Mesenchymal stem cell (in vitro differentiated cells and primary cell): Measurements from ENCODE around the gene METTL6.
A peak's percentile ranks its signal among the peaks of the same experiment; 100 is the strongest.

Source experiments
- DNase-seq: peaks from one replicate; pipeline ENCODE4 v3.0.0-alpha.2; 2013
- H2AFZ ChIP-seq: one replicate; pipeline ENCODE4 v1.6.1; 2013; ENCODE audit warnings: low read depth, mild to moderate bottlenecking, control low read depth, inconsistent platforms, low read length, moderate library complexity
- H2AK5ac ChIP-seq: 2 replicates; pipeline ENCODE4 v1.6.1; 2013; ENCODE audit warnings: low read length, moderate library complexity, mild to moderate bottlenecking, inconsistent platforms; ENCODE audit not compliant: severe bottlenecking
- H2BK120ac ChIP-seq: one replicate; pipeline ENCODE4 v1.6.1; 2013; ENCODE audit warnings: low read depth, mild to moderate bottlenecking, inconsistent platforms, low read length, moderate library complexity
- H2BK12ac ChIP-seq, 2 experiments: one replicate each; pipeline ENCODE4 v1.6.1; 2013; ENCODE audit warnings: inconsistent platforms in 2 of 2, low read length in 2 of 2, mild to moderate bottlenecking in 2 of 2, moderate library complexity in 2 of 2, control low read depth in 1 of 2
- H2BK15ac ChIP-seq: one replicate; pipeline ENCODE4 v1.6.1; 2013; ENCODE audit warnings: mild to moderate bottlenecking, low read depth, inconsistent platforms; ENCODE audit not compliant: poor library complexity, severe bottlenecking
- H2BK5ac ChIP-seq: 2 replicates; pipeline ENCODE4 v1.6.1; 2013; ENCODE audit warnings: low read depth, mild to moderate bottlenecking, low read length, control low read depth, inconsistent platforms; ENCODE audit not compliant: poor library complexity, severe bottlenecking
- H3K14ac ChIP-seq, 2 experiments: one replicate each; pipeline ENCODE4 v1.6.1; 2013; ENCODE audit warnings: inconsistent platforms in 2 of 2, low read length in 2 of 2, control low read depth in 1 of 2, mild to moderate bottlenecking in 1 of 2, moderate library complexity in 1 of 2
- H3K18ac ChIP-seq, 2 experiments: one replicate each; pipeline ENCODE4 v1.6.1; 2013; ENCODE audit warnings: inconsistent platforms in 2 of 2, low read length in 2 of 2, control low read depth in 1 of 2, low read depth in 1 of 2, mild to moderate bottlenecking in 1 of 2
- H3K23ac ChIP-seq, 2 experiments: one replicate each; pipeline ENCODE4 v1.6.1; 2013; ENCODE audit warnings: inconsistent platforms in 2 of 2, low read length in 2 of 2, mild to moderate bottlenecking in 2 of 2, moderate library complexity in 2 of 2, control low read depth in 1 of 2
- H3K27ac ChIP-seq: 2 replicates; pipeline ENCODE4 v1.5.1; 2013; ENCODE audit warnings: mild to moderate bottlenecking, moderate library complexity, low read length, control low read depth, inconsistent platforms; ENCODE audit not compliant: poor library complexity, severe bottlenecking
- H3K27me3 ChIP-seq, 2 experiments: 2 replicates each; pipeline versions ENCODE4 v1.6.1 to v1.7.0; 2013; ENCODE audit warnings: low read length in 2 of 2, mild to moderate bottlenecking in 2 of 2, moderate library complexity in 2 of 2, control low read depth in 1 of 2, inconsistent platforms in 1 of 2; ENCODE audit not compliant: control insufficient read depth in 1 of 2, insufficient read depth in 1 of 2
- H3K36me3 ChIP-seq, 2 experiments: 2 replicates each; pipeline versions ENCODE4 v1.6.1 to v1.7.0; 2013; ENCODE audit warnings: low read length in 2 of 2, control low read depth in 1 of 2, inconsistent platforms in 1 of 2, low read depth in 1 of 2, mild to moderate bottlenecking in 1 of 2; ENCODE audit not compliant: insufficient read depth in 2 of 2, control insufficient read depth in 1 of 2
- H3K4ac ChIP-seq, 2 experiments: one replicate each; pipeline ENCODE4 v1.6.1; 2013; ENCODE audit warnings: inconsistent platforms in 2 of 2, low read length in 2 of 2, mild to moderate bottlenecking in 2 of 2, moderate library complexity in 2 of 2, control low read depth in 1 of 2, low read depth in 1 of 2
- H3K4me1 ChIP-seq: 2 replicates; pipeline ENCODE4 v1.6.1; 2013; ENCODE audit warnings: low read depth, low read length, control low read depth; ENCODE audit not compliant: control insufficient read depth, insufficient read depth
- H3K4me2 ChIP-seq: 2 replicates; pipeline ENCODE4 v1.6.1; 2013; ENCODE audit warnings: low read length, mild to moderate bottlenecking, inconsistent platforms; ENCODE audit not compliant: poor library complexity, severe bottlenecking
- H3K4me3 ChIP-seq, 2 experiments: 2 replicates each; pipeline versions ENCODE4 v1.5.1 to v1.7.0; 2013; ENCODE audit warnings: low read length in 2 of 2, mild to moderate bottlenecking in 2 of 2, control low read depth in 1 of 2, low read depth in 1 of 2; ENCODE audit not compliant: insufficient read depth in 1 of 2
- H3K79me1 ChIP-seq: replicated peaks from 2 replicates; pipeline ENCODE4 v1.6.1; 2013; ENCODE audit warnings: mild to moderate bottlenecking, control low read depth, low read length, inconsistent platforms; ENCODE audit not compliant: poor library complexity, severe bottlenecking
- H3K9ac ChIP-seq: 2 replicates; pipeline ENCODE4 v1.7.0; 2013; ENCODE audit warnings: mild to moderate bottlenecking, low read length, moderate library complexity
- H3K9me3 ChIP-seq: 2 replicates; pipeline ENCODE4 v1.7.0; 2013; ENCODE audit warnings: mild to moderate bottlenecking, low read length; ENCODE audit not compliant: control insufficient read depth
- H4K8ac ChIP-seq: one replicate; pipeline ENCODE4 v1.6.1; 2013; ENCODE audit warnings: inconsistent platforms, mild to moderate bottlenecking, low read length, moderate library complexity
- H4K91ac ChIP-seq: one replicate; pipeline ENCODE4 v1.6.1; 2013; ENCODE audit warnings: mild to moderate bottlenecking, low read length, inconsistent platforms
- WGBS: methylation state at CpG from one replicate; pipeline ENCODE4 v1.1.7; 2013; ENCODE audit warnings: mixed read lengths; 5-methylcytosine and 5-hydroxymethylcytosine counted together

METTL6 gene

GRCh38 chr3:15453501-15453900 lies 26.2 kb upstream of the METTL6 start:
- no peak overlapping the region for H2BK120ac ChIP-seq
- H2AFZ ChIP-seq, result no peak overlapping the region
- H3K27me3 ChIP-seq, result no peaks in the 10 kb centered on the region
- no peak overlapping the region for H4K91ac ChIP-seq
- H2BK12ac ChIP-seq, result no peak overlapping the region
- H3K4ac ChIP-seq, result no peak overlapping the region
- H3K4me2 ChIP-seq, result no peak overlapping the region
- DNase-seq, result no peak
- H2BK15ac ChIP-seq, result no peak overlapping the region
- H3K27ac ChIP-seq, result no peak overlapping the region
- H3K18ac ChIP-seq, result no peak overlapping the region
- no peak overlapping the region for H2BK5ac ChIP-seq
- WGBS, result 91% methylated on average over 7 of the region's 8 CpGs
- peak overlapping the region in 1 of 2 experiments; percentile 26 for H3K14ac ChIP-seq
- H3K36me3 ChIP-seq, result peaks cover 11 to 35% of the 10 kb centered on the region in 2 experiments
- H4K8ac ChIP-seq, result no peak overlapping the region
- H2AK5ac ChIP-seq, result no peak overlapping the region
- no peak overlapping the region for H3K4me3 ChIP-seq
- H3K4me1 ChIP-seq, result no peaks in the 10 kb centered on the region
- H3K9me3 ChIP-seq, result no peaks in the 10 kb centered on the region
- no peak overlapping the region for H3K23ac ChIP-seq
- no peaks in the 10 kb centered on the region for H3K79me1 ChIP-seq
- no peak overlapping the region for H3K9ac ChIP-seq

GRCh38 chr3:15452961-15453360 lies 25.6 kb upstream of the METTL6 start:
- Histone ChIP-seq H3K79me1 (no peaks in the 10 kb centered on the region), H3K4me3 (no peak overlapping the region), H4K8ac (no peak overlapping the region), H2AFZ (no peak overlapping the region), H3K9me3 (no peaks in the 10 kb centered on the region), H2BK12ac (no peak overlapping the region), H2BK15ac (no peak overlapping the region), H3K36me3 (peaks cover 11 to 35% of the 10 kb centered on the region in 2 experiments), H2BK5ac (no peak overlapping the region), H3K27me3 (no peaks in the 10 kb centered on the region), H2AK5ac (no peak overlapping the region), H3K9ac (no peak overlapping the region), H3K4ac (no peak overlapping the region), H3K23ac (no peak overlapping the region), H3K4me1 (no peaks in the 10 kb centered on the region), H4K91ac (no peak overlapping the region), H3K27ac (no peak overlapping the region), H3K4me2 (no peak overlapping the region), H2BK120ac (no peak overlapping the region), H3K14ac (no peak overlapping the region), H3K18ac (no peak overlapping the region)
- 92% methylated on average over 4 of the region's 5 CpGs for WGBS
- DNase-seq, result no peak

GRCh38 chr3:15452156-15452555 lies 24.8 kb upstream of the METTL6 start:
- Histone ChIP-seq H2BK5ac (no peak overlapping the region), H3K4me3 (no peak overlapping the region), H3K23ac (no peak overlapping the region), H3K4ac (no peak overlapping the region), H2AFZ (no peak overlapping the region), H2AK5ac (no peak overlapping the region), H3K14ac (no peak overlapping the region), H3K79me1 (no peaks in the 10 kb centered on the region), H3K4me1 (no peaks in the 10 kb centered on the region), H3K9ac (no peak overlapping the region), H4K8ac (no peak overlapping the region), H3K27me3 (no peaks in the 10 kb centered on the region), H3K4me2 (no peak overlapping the region), H3K18ac (no peak overlapping the region), H4K91ac (no peak overlapping the region), H2BK15ac (no peak overlapping the region), H3K36me3 (peaks cover 11 to 36% of the 10 kb centered on the region in 2 experiments), H3K9me3 (no peaks in the 10 kb centered on the region), H3K27ac (no peak overlapping the region), H2BK120ac (no peak overlapping the region), H2BK12ac (no peak overlapping the region)
- 81% methylated on average over 9 of the region's 9 CpGs for WGBS
- DNase-seq, result no peak

GRCh38 chr3:15451216-15452113 lies 24.1 kb upstream of the METTL6 start:
- H3K27ac ChIP-seq, result no peak overlapping the region
- no peak overlapping the region for H2BK120ac ChIP-seq
- no peaks in the 10 kb centered on the region for H3K79me1 ChIP-seq
- H3K36me3 ChIP-seq, result peaks cover 11 to 40% of the 10 kb centered on the region in 2 experiments
- no peak overlapping the region for H2AK5ac ChIP-seq
- no peak overlapping the region for H3K4me3 ChIP-seq
- no peak overlapping the region for H4K8ac ChIP-seq
- 90% methylated on average over 18 of the region's 18 CpGs for WGBS
- H2BK5ac ChIP-seq, result no peak overlapping the region
- no peak for DNase-seq
- H3K23ac ChIP-seq, result no peak overlapping the region
- H3K9ac ChIP-seq, result no peak overlapping the region
- no peak overlapping the region for H3K4me2 ChIP-seq
- no peak overlapping the region for H2BK15ac ChIP-seq
- no peak overlapping the region for H3K14ac ChIP-seq
- H3K27me3 ChIP-seq, result no peaks in the 10 kb centered on the region
- no peaks in the 10 kb centered on the region for H3K4me1 ChIP-seq
- no peak overlapping the region for H4K91ac ChIP-seq
- no peak overlapping the region for H3K18ac ChIP-seq
- H2BK12ac ChIP-seq, result no peak overlapping the region
- no peak overlapping the region for H3K4ac ChIP-seq
- no peak overlapping the region for H2AFZ ChIP-seq
- no peaks in the 10 kb centered on the region for H3K9me3 ChIP-seq
